A549 (cell line): ENCODE measurements around the gene CCDC33. TPM values are rescaled to one million over a fixed set of nuclear protein-coding genes. Genes with fewer than 3 reads are reported as not detected.

ENCODE experiments used
- ATAC-seq, 2 experiments: fragments of 200-7000 bp in 1 of 2; fragments of >200 bp in 1 of 2; cut with Nextera tagmentation in 1 of 2; cut with Tn5 transposase in 1 of 2; 3 replicates each; pipeline versions ENCODE4 v1.8.0 to v1.9.1; 2018 to 2020; ENCODE audit warnings: mild to moderate bottlenecking in 1 of 2, moderate library complexity in 1 of 2
- CTCF ChIA-PET: fragments of 300-600 bp; sonication (Branson Sonifier 250); formaldehyde crosslinking; extraction: SDS; loops from one replicate; lab custom pipeline; 2021; ENCODE audit warnings: antibody characterized with exemption, inconsistent platforms; lab: Yijun Ruan, JAX
- POLR2A ChIA-PET: fragments of 350-600 bp; formaldehyde crosslinking; extraction: SDS; loops from one replicate; lab custom pipeline; 2021; ENCODE audit warnings: antibody characterized with exemption, inconsistent platforms; lab: Yijun Ruan, JAX
- DNase-seq, 2 experiments: peaks; one replicate each; pipeline versions ENCODE4 v3.0.0 to v3.0.0-alpha.2; 2011 to 2016; ENCODE audit warnings: low read depth in 1 of 2, low spot score in 1 of 2
- FAIRE-seq: peaks from 2 replicates; lab custom pipeline; 2011; peaks lifted over from hg19 to GRCh38; lab: Jason Lieb, UNC
- H3K27ac ChIP-seq, 2 experiments: fragments of >200 bp; sonication (Bioruptor Twin); formaldehyde crosslinking; 3 replicates each; pipeline ENCODE4 v1.5.1; 2016 to 2017
- H3K4me1 ChIP-seq: fragments of >200 bp; sonication (Bioruptor Twin); formaldehyde crosslinking; 3 replicates; pipeline ENCODE4 v1.6.1; 2016
- H3K4me2 ChIP-seq: fragments of >200 bp; sonication (Bioruptor Twin); formaldehyde crosslinking; 3 replicates; pipeline ENCODE4 v1.6.1; 2016
- H3K4me3 ChIP-seq: fragments of >200 bp; sonication (Bioruptor Twin); formaldehyde crosslinking; 3 replicates; pipeline ENCODE4 v1.5.1; 2016
- H3K9me3 ChIP-seq: fragments of >200 bp; sonication (Bioruptor Twin); formaldehyde crosslinking; 3 replicates; pipeline ENCODE4 v1.6.1; 2016
- BHLHE40 ChIP-seq: IDR thresholded peaks from 2 replicates; pipeline ENCODE4 v1.6.1; 2012; ENCODE audit warnings: low read depth, low read length, inconsistent platforms
- CBX8 ChIP-seq: fragments of 200-600 bp; sonication (generic); IDR thresholded peaks from 2 replicates; pipeline ENCODE4 v1.6.1; 2016
- CTCF ChIP-seq: fragments of >200 bp; sonication (Bioruptor Twin); formaldehyde crosslinking; IDR thresholded peaks from 3 replicates; pipeline ENCODE4 v1.5.1; 2016
- E2F6 ChIP-seq: IDR thresholded peaks from 2 replicates; pipeline ENCODE4 v1.6.1; 2012; ENCODE audit warnings: low read depth, borderline replicate concordance
- EHF ChIP-seq: fragments of 250-450 bp; sonication (Bioruptor Pico); IDR thresholded peaks from 2 replicates; pipeline ENCODE4 v1.5.0; 2020; ENCODE audit warnings: mild to moderate bottlenecking
- ELK1 ChIP-seq: fragments of 150-350 bp; IDR thresholded peaks from 2 replicates; pipeline ENCODE4 v1.6.1; 2014; ENCODE audit warnings: low read depth, mild to moderate bottlenecking, low read length
- FOSB ChIP-seq: fragments of 250-450 bp; sonication (Bioruptor Pico); IDR thresholded peaks from 2 replicates; pipeline ENCODE4 v1.5.0; 2020; ENCODE audit warnings: mild to moderate bottlenecking, moderate library complexity
- FOSL2 ChIP-seq, 2 experiments: fragments of 450-650 bp in 1 of 2; fragments of >200 bp in 1 of 2; sonication (Bioruptor Twin) in 1 of 2; formaldehyde crosslinking; IDR thresholded peaks; 2 replicates each; pipeline versions ENCODE4 v1.5.0 to v1.6.1; 2016 to 2020; ENCODE audit warnings: mild to moderate bottlenecking in 1 of 2, moderate library complexity in 1 of 2
- GATA3 ChIP-seq: IDR thresholded peaks from 2 replicates; pipeline ENCODE4 v1.6.1; 2012; ENCODE audit warnings: borderline replicate concordance
- HOXB5 ChIP-seq: fragments of 250-450 bp; sonication (Bioruptor Pico); IDR thresholded peaks from 2 replicates; pipeline ENCODE4 v1.5.0; 2020; ENCODE audit warnings: mild to moderate bottlenecking, moderate library complexity
- JUN ChIP-seq, 2 experiments: fragments of >200 bp; sonication (Bioruptor Twin); formaldehyde crosslinking; IDR thresholded peaks; 2 replicates in 1 of 2; 3 replicates in 1 of 2; pipeline ENCODE4 v1.6.1; 2016 to 2017
- KDM5A ChIP-seq: fragments of 200-600 bp; sonication (generic); IDR thresholded peaks from 2 replicates; pipeline ENCODE4 v1.6.1; 2016; ENCODE audit warnings: antibody characterized with exemption, mild to moderate bottlenecking
- MAFK ChIP-seq: fragments of 450-650 bp; IDR thresholded peaks from 2 replicates; pipeline ENCODE4 v1.6.1; 2014; ENCODE audit not compliant: partially characterized antibody
- MAX ChIP-seq: IDR thresholded peaks from 2 replicates; pipeline ENCODE4 v1.6.1; 2012
- POLR2A ChIP-seq: IDR thresholded peaks from 2 replicates; pipeline ENCODE4 v1.6.1; 2012; ENCODE audit warnings: mild to moderate bottlenecking, low read length
- POLR2AphosphoS2 ChIP-seq: conservative IDR thresholded peaks from 2 replicates; pipeline ENCODE4 v1.6.1; 2012; ENCODE audit warnings: low read length, improper control_type of control experiment, inconsistent platforms
- RARB ChIP-seq: fragments of 250-450 bp; sonication (Bioruptor Pico); IDR thresholded peaks from 2 replicates; pipeline ENCODE4 v1.8.0; 2021; ENCODE audit warnings: mild to moderate bottlenecking, moderate library complexity
- SREBF2 ChIP-seq: fragments of 450-650 bp; IDR thresholded peaks from 2 replicates; pipeline ENCODE4 v1.6.1; 2014; ENCODE audit warnings: mild to moderate bottlenecking, moderate library complexity
- TP53 ChIP-seq: fragments of 250-450 bp; sonication (Bioruptor Pico); IDR thresholded peaks from 2 replicates; pipeline ENCODE4 v1.5.0; 2021; ENCODE audit warnings: mild to moderate bottlenecking, moderate library complexity
- ZC3H11A ChIP-seq: fragments of 450-650 bp; IDR thresholded peaks from 2 replicates; pipeline ENCODE4 v1.6.1; 2014; ENCODE audit warnings: antibody characterized with exemption, mild to moderate bottlenecking
- ZFP36 ChIP-seq: fragments of 450-650 bp; IDR thresholded peaks from 2 replicates; pipeline ENCODE4 v1.6.1; 2014; ENCODE audit warnings: borderline replicate concordance; ENCODE audit not compliant: partially characterized antibody
- WGBS: methylation state at CpG from one replicate; pipeline ENCODE4 v1.1.6; 2017; ENCODE audit errors: missing lambda C conversion rate; 5-methylcytosine and 5-hydroxymethylcytosine counted together
- polyA plus RNA-seq, 4 experiments: library from polyadenylated mRNA; depleted of rRNA in 3 of 4; stranded (reverse); fragments of >200 nt; fragmentation: RNase III in 1 of 4; extraction: RNeasy Plus Mini Kit Qiagen cat#74134 plus additional on column Dnase treatment in 1 of 4; gene quantifications; 2 replicates in 3 of 4; 3 replicates in 1 of 4; pipeline ENCODE4 v1.2.3, GENCODE V29; 2011 to 2017
- TF ChIP-seq, protein P1 (sequence below): fragments of 250-450 bp; sonication (Bioruptor Pico); IDR thresholded peaks from 2 replicates; pipeline ENCODE4 v1.5.0; 2020; ENCODE audit warnings: low read depth, mild to moderate bottlenecking, moderate library complexity
- TF ChIP-seq, protein P2 (sequence below): fragments of 200-600 bp; sonication (generic); IDR thresholded peaks from 2 replicates; pipeline ENCODE4 v1.6.1; 2016; ENCODE audit warnings: antibody characterized with exemption, mild to moderate bottlenecking, moderate library complexity

CCDC33 gene
- polyA plus RNA-seq, 2 of the 4 experiments (the other 2 are of a cell fraction) = 5.9 to 9.2 TPM

DNA sequence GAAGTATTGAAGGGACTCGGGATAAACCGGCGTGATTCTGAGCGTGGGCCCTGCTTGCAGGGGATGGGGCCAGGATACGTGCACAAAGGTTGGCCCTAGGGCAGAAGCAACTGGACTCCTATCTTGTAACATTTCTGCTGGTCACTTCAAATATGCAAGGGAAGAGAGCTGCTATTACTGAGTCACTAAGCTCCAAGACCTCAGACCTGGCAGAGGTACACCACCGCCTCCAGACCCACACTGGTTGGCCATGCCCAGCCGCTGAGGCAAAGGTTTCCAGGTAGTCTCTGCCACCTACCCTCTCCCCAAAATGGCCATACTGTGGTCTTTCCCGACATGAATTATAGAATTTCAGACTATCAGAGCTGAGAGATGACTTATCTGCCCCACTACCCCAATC lies 20.2 kb upstream of the CCDC33 start:
- Histone ChIP-seq H3K9me3 (no peaks in the 10 kb centered on the region), H3K27ac (peak overlapping the region; percentile 81 to 87), H3K4me2 (peak overlapping the region; percentile 59), H3K4me1 (peaks cover 41% of the 10 kb centered on the region), H3K4me3 (no peak overlapping the region)
- WGBS = 81% methylated on average over 8 of the region's 8 CpGs
- ChIA-PET CTCF (interaction anchor here (1.3 kb wide), 1 partner anchor 25 kb away, joined by 4 read pairs; no protein-coding TSS in a partner anchor), POLR2A (interaction anchor here (1.1 kb wide), 1 partner anchor 13 kb away, joined by 5 read pairs; the partner anchor contains the start of gene STRA6)
- TF ChIP-seq ELK1 = no peak
- TF ChIP-seq KDM5A = no peak
- no peak for TF ChIP-seq EHF (CRISPR knock-in tag)
- no peak for TF ChIP-seq POLR2A
- ATAC-seq (peak in 1 of 2 experiments; percentile 20; a peak in 3 of 6 replicates), DNase-seq (no peak), FAIRE-seq (no peak)

DNA sequence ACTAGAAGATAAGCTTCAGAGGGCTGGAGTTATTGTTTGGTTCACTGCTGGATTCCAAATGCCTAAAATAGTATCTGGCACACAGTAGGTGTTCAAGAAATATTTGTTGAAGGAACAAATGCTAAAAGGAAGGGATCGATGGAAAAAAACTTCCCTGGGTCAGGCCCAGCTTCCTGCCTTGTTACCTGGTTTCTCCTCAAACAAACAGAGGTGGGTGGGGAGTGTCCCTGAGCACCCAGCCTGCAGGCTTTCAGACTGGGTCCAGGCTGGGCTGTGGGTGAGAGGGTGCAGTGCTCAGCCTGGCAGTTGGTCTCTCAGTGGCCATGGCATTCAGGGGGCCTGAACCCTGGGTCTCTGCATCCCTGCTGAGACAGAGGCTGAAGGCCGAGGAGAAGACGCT lies 19.2 kb upstream of the CCDC33 start:
- ChIA-PET CTCF (interaction anchor here (1.3 kb wide), 1 partner anchor 26 kb away, joined by 4 read pairs; no protein-coding TSS in a partner anchor), POLR2A (no interaction called here)
- no peak for DNase-seq
- Histone ChIP-seq H3K9me3 (no peaks in the 10 kb centered on the region), H3K27ac (peak overlapping the region in 1 of 2 experiments; percentile 13; a peak in 1 of 6 replicates), H3K4me3 (no peak overlapping the region), H3K4me1 (peaks cover 40% of the 10 kb centered on the region), H3K4me2 (no peak overlapping the region)
- TF ChIP-seq TP53 (no peak), MAX (no peak), GATA3 (no peak), HOXB5 (CRISPR knock-in tag) (no peak), CTCF (no peak), E2F6 (no peak), BHLHE40 (no peak), ZC3H11A (no peak), FOSB (CRISPR knock-in tag) (no peak), RARB (CRISPR knock-in tag) (no peak), POLR2AphosphoS2 (no peak), MAFK (no peak), ZFP36 (no peak), FOSL2 (IDR thresholded peaks at IDR 0.05) (no peak), FOSL2 (CRISPR knock-in tag; IDR thresholded peaks at IDR 0.05) (no peak), CBX8 (no peak), SREBF2 (no peak), JUN (IDR thresholded peaks at IDR 0.05) (no peak)
- TF ChIP-seq, protein P1, sequence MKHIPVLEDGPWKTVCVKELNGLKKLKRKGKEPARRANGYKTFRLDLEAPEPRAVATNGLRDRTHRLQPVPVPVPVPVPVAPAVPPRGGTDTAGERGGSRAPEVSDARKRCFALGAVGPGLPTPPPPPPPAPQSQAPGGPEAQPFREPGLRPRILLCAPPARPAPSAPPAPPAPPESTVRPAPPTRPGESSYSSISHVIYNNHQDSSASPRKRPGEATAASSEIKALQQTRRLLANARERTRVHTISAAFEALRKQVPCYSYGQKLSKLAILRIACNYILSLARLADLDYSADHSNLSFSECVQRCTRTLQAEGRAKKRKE (CRISPR knock-in tag) = no peak
- TF ChIP-seq, protein P2, sequence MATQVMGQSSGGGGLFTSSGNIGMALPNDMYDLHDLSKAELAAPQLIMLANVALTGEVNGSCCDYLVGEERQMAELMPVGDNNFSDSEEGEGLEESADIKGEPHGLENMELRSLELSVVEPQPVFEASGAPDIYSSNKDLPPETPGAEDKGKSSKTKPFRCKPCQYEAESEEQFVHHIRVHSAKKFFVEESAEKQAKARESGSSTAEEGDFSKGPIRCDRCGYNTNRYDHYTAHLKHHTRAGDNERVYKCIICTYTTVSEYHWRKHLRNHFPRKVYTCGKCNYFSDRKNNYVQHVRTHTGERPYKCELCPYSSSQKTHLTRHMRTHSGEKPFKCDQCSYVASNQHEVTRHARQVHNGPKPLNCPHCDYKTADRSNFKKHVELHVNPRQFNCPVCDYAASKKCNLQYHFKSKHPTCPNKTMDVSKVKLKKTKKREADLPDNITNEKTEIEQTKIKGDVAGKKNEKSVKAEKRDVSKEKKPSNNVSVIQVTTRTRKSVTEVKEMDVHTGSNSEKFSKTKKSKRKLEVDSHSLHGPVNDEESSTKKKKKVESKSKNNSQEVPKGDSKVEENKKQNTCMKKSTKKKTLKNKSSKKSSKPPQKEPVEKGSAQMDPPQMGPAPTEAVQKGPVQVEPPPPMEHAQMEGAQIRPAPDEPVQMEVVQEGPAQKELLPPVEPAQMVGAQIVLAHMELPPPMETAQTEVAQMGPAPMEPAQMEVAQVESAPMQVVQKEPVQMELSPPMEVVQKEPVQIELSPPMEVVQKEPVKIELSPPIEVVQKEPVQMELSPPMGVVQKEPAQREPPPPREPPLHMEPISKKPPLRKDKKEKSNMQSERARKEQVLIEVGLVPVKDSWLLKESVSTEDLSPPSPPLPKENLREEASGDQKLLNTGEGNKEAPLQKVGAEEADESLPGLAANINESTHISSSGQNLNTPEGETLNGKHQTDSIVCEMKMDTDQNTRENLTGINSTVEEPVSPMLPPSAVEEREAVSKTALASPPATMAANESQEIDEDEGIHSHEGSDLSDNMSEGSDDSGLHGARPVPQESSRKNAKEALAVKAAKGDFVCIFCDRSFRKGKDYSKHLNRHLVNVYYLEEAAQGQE = no peak
- 54% methylated on average over 2 of the region's 3 CpGs for WGBS
- FAIRE-seq = no peak
- no peak for ATAC-seq
